Left ventricle myocardium inferior (tissue), 1 donor: ENCODE data around the gene KCNG4. TPM values are rescaled to one million over a fixed set of nuclear protein-coding genes. Genes with fewer than 3 reads are reported as not detected.

ENCODE experiments used
- DNase-seq: peaks from one replicate; pipeline ENCODE4 v3.0.0-alpha.2; 2020
- H3K27ac ChIP-seq: fragments of 200-600 bp; replicated peaks from 2 replicates; pipeline ENCODE4 v1.8.0; 2021
- H3K27me3 ChIP-seq: fragments of 200-600 bp; 2 replicates; pipeline ENCODE4 v1.8.0; 2021; ENCODE audit warnings: low read depth
- H3K36me3 ChIP-seq: fragments of 200-600 bp; 2 replicates; pipeline ENCODE4 v1.8.0; 2021
- H3K4me1 ChIP-seq: fragments of 200-600 bp; 2 replicates; pipeline ENCODE4 v1.8.0; 2021
- H3K4me3 ChIP-seq: fragments of 200-600 bp; 2 replicates; pipeline ENCODE4 v1.8.0; 2021; ENCODE audit warnings: mild to moderate bottlenecking, moderate library complexity
- H3K9me3 ChIP-seq: fragments of 200-600 bp; replicated peaks from 2 replicates; pipeline ENCODE4 v1.8.0; 2021
- intact Hi-C: fragments of 100-400 bp; cut with micrococcal nuclease; formaldehyde crosslinking; loops from one replicate; pipeline ENCODE4 v1.11.0; 2022
- total RNA-seq: library from RNA; stranded (reverse); fragmentation: NEBNext Ultra II Directional; extraction: Animal tissue kit (Norgen Biotek cat#: 25700); gene quantifications from one replicate; pipeline ENCODE4 v1.2.1, GENCODE V29; 2021
- TF ChIP-seq, protein P1 (sequence below): fragments of 200-600 bp; IDR thresholded peaks from 2 replicates; pipeline ENCODE4 v1.8.0; 2021; ENCODE audit warnings: antibody characterized with exemption, mild to moderate bottlenecking, borderline replicate concordance
- donor health status: DM: no; HTN: yes; CAD: no; lungs with severe emphysema.

KCNG4 gene
- total RNA-seq, 1 donor from 2014 or later: not detected

DNA sequence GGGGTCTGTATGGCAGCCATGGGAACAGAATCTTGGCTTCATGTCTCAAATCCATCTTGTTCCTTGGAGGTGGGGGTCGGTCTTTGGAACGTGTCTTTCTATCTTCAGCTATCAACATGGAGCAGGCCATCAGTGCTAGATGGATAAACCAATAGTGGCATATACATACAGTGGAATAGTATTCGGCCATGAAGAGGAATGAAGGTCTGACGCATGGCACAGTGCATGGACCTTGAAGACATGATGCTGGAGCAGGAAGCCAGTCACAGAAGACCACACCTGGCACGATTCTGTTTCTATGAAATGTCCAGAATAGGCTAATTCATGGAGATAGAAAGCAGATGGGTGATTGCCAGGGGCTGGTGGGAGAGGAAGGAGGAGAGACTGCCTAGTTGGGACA, 7.8 kb downstream of the KCNG4 start:
- intact Hi-C loops: no loop called here
- H3K9me3 ChIP-seq: no peaks in the 10 kb centered on the region
- H3K36me3 ChIP-seq: no peaks in the 10 kb centered on the region
- peaks cover 14% of the 10 kb centered on the region for H3K27me3 ChIP-seq
- TF ChIP-seq, protein P1, sequence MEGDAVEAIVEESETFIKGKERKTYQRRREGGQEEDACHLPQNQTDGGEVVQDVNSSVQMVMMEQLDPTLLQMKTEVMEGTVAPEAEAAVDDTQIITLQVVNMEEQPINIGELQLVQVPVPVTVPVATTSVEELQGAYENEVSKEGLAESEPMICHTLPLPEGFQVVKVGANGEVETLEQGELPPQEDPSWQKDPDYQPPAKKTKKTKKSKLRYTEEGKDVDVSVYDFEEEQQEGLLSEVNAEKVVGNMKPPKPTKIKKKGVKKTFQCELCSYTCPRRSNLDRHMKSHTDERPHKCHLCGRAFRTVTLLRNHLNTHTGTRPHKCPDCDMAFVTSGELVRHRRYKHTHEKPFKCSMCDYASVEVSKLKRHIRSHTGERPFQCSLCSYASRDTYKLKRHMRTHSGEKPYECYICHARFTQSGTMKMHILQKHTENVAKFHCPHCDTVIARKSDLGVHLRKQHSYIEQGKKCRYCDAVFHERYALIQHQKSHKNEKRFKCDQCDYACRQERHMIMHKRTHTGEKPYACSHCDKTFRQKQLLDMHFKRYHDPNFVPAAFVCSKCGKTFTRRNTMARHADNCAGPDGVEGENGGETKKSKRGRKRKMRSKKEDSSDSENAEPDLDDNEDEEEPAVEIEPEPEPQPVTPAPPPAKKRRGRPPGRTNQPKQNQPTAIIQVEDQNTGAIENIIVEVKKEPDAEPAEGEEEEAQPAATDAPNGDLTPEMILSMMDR: no peak
- no peak overlapping the region for H3K27ac ChIP-seq
- peaks cover 29% of the 10 kb centered on the region for H3K4me1 ChIP-seq
- no peak for DNase-seq
- H3K4me3 ChIP-seq: no peak overlapping the region

DNA sequence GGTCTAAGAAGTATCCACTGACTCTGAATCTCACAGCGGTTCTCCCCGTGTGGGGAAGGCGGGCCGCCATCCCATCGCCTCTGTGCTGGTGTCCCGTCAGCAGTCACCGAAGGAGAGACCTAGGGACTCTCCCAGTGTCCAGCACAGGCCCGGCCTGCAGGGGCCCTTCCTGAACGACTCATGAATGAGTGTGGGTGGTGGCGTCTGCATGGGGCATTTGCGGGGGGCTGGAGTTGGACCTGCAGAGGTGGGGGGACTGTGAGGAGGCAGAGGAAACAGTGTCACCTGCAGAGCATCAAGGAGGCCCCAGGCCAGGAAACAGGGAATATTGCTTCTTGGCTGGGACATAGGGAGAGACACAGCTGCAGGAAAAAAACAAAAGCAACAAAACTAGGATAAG, 10.3 kb downstream of the KCNG4 start:
- no peaks in the 10 kb centered on the region for H3K9me3 ChIP-seq
- H3K4me3 ChIP-seq: no peak overlapping the region
- no peak overlapping the region for H3K27ac ChIP-seq
- TF ChIP-seq, protein P1: no peak
- no peak for DNase-seq
- no peaks in the 10 kb centered on the region for H3K36me3 ChIP-seq
- intact Hi-C loops: no loop called here
- H3K4me1 ChIP-seq: peaks cover 22% of the 10 kb centered on the region
- H3K27me3 ChIP-seq: peaks cover 11% of the 10 kb centered on the region

DNA sequence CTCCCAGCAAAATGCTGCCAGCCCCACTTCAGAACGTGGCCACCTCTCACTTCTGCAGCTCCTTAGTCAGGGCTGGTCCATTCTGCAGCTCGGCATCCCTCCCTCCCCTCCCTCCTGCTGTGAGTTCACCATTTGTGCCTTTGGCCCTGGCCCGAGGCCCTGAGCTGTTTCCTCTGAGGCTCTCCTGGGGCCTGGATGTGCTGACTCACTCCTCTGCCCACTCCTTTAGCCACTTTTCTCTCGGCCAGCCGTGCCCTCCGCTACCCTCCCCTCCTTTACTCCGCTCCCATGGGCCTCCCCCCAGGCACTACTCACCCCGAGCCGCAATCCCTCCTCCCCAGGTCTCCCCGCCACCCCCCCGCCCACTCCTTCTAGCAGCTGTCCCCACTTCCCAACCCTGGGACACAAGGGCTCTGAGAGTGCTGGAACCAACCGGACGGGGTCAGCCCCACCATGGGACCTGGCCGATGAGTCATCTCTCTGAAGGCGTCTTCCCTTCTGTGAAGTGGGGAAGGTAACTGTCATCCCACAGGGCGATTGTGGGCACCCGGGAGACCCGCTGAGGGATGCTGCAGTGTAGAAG, 11.5 kb downstream of the KCNG4 start:
- H3K27ac ChIP-seq: peak overlapping the region; percentile 38
- peaks cover 18% of the 10 kb centered on the region for H3K4me1 ChIP-seq
- TF ChIP-seq, protein P1: no peak
- peak overlapping the region; percentile 14 for H3K4me3 ChIP-seq
- peaks cover 11% of the 10 kb centered on the region for H3K27me3 ChIP-seq
- intact Hi-C loops: no loop called here
- H3K9me3 ChIP-seq: no peaks in the 10 kb centered on the region
- peak; percentile 82 for DNase-seq
- no peaks in the 10 kb centered on the region for H3K36me3 ChIP-seq

DNA sequence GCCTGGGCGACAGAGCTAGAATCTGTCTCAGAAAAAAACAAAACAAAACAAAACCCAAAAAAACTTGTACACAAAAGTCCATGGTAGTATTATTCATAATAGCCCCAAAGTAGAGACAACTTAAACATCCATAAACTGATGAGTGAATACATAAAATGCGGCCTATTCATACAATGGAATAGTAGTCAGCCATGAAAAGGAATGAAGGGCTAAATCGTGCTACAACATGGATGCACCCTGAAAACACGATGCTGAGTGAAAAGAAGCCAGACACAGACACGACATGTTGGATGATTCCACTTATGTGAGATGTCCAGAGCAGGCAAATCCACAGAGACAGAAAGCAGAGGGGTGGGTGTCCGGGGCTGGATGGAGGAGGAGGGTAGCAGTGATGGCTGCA, 12.3 kb downstream of the KCNG4 start:
- H3K27ac ChIP-seq: no peak overlapping the region
- no peak overlapping the region for H3K4me3 ChIP-seq
- H3K27me3 ChIP-seq: peaks cover 11% of the 10 kb centered on the region
- intact Hi-C loops: no loop called here
- H3K9me3 ChIP-seq: no peaks in the 10 kb centered on the region
- H3K36me3 ChIP-seq: no peaks in the 10 kb centered on the region
- DNase-seq: no peak
- TF ChIP-seq, protein P1: no peak
- peaks cover 18% of the 10 kb centered on the region for H3K4me1 ChIP-seq

DNA sequence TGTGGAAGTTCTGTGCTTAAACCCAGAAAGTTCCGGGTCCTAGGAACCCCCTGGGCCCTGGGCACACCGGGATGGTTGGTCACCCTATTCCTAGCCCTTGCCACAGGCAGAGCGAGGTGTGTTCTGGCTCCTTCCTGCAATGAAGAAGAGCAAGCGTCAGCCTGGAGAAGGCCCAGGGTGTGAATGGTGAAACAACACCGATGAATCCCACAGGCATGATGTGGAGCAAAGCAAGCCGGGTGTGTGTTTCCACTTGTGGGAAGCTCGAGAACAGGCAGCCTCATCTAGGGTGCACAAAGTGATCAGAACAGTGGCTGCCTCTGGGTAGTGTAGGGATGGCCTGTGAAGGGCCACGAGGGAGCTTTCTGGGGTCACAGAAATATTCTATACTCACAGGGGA, 13.8 kb downstream of the KCNG4 start:
- TF ChIP-seq, protein P1: no peak
- peaks cover 18% of the 10 kb centered on the region for H3K4me1 ChIP-seq
- intact Hi-C loops: no loop called here
- DNase-seq: no peak
- H3K36me3 ChIP-seq: no peaks in the 10 kb centered on the region
- H3K9me3 ChIP-seq: no peaks in the 10 kb centered on the region
- peaks cover 10% of the 10 kb centered on the region for H3K27me3 ChIP-seq
- H3K4me3 ChIP-seq: no peak overlapping the region
- no peak overlapping the region for H3K27ac ChIP-seq

DNA sequence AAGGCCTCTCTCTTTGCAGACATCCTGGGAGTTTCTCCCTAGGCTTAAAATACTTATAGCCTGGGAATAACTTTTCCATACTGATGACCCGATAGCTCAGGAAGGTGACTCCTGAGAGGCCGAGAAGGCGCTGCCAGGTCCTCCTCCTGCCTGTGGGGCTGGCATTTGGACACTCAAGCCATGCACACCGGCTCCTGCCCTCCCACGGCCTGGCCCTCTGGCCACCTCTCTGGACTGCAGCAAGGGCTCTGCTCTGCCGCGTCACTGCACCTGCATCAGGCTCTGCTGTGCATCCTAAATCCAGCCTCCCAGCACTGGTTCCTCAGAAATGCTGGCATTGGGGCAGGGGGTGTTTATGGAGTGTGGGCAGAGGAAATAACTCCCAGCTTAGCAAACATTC, 14.2 kb downstream of the KCNG4 start:
- DNase-seq: no peak
- Histone ChIP-seq H3K9me3 (no peaks in the 10 kb centered on the region), H3K4me3 (no peak overlapping the region), H3K4me1 (peaks cover 18% of the 10 kb centered on the region), H3K27me3 (peaks cover 5% of the 10 kb centered on the region), H3K27ac (no peak overlapping the region), H3K36me3 (no peaks in the 10 kb centered on the region)
- TF ChIP-seq, protein P1: no peak
- intact Hi-C loops: no loop called here
